NCI-H2107 treated with DMSO at 0.1 percent for 48 hours (cell line): ENCODE results near the gene EPHB6.

Experiments
- DNase-seq: peaks from one replicate; lab custom pipeline; 2025; ENCODE audit not compliant: unreplicated experiment; lab: John Stamatoyannopoulos, UW

Gene EPHB6

DNA sequence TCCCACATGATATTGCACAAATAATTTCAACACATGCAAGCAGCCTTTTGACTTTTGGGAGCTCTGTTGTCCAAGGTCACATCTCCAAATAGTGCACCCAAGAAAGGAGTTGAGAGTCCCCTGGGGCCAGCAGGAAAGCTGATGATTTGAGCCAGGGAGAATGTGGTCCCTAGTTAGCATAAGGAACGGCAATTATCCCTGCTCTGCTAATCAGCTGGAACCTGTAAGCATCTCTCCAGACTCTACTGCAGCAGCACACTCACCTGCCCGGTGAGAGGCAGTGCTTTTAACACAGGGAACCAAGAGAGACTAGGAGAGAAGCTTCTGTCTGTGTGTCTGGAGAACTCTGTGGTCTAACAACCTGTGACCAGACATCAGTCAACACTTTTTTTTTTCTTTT is 61.6 kb downstream of the EPHB6 start:
- DNase-seq: no peak

- DNase-seq: no peak
Observed at GRCh38 chr7:142917447-142917846, 62.6 kb downstream of the EPHB6 start.

GRCh38 chr7:142918901-142919300 is 64.0 kb downstream of the EPHB6 start:
- no peak for DNase-seq

DNA sequence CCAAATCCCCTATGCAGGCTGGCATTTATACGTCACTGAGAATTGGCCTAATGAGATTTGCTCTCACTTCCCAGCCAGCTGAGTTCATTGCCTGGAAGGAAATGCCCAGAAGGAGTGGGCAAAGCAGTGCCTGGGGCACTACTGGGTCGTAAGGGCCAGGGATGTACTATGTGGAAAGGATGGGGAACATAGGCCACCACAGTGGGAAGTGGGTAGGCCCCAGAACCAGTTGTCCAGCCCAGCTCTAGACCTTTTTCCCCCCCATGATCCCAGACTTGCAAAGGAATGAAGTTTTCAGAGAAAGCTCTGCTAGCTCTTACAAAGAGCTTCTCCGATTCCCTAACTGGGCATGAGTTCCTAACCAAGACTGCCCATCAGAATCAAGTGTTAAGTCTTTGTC is 64.8 kb downstream of the EPHB6 start:
- no peak for DNase-seq
